ENCODE results near the gene TFB1M. TPM values are rescaled to one million over a fixed set of nuclear protein-coding genes. Genes with fewer than 3 reads are reported as not detected.

The TFB1M gene
- total RNA-seq, 1 donor from 2014 or later = 12.5 TPM

- H3K27ac ChIP-seq (ENCODE audit: low read depth, low read length) = no peak overlapping the region
- H3K4me3 ChIP-seq (ENCODE audit: low read length in 3 of 3) = no peak overlapping the region
- H3K9me3 ChIP-seq (ENCODE audit: control insufficient read depth in 3 of 3, low read length in 3 of 3) = no peaks in the 10 kb centered on the region
- H3K36me3 ChIP-seq (ENCODE audit: control insufficient read depth in 3 of 3, insufficient read depth in 3 of 3, low read length in 3 of 3) = no peaks in the 10 kb centered on the region
- no peaks in the 10 kb centered on the region for H3K27me3 ChIP-seq (ENCODE audit: control insufficient read depth in 3 of 3, insufficient read depth in 3 of 3, low read length in 3 of 3)
- H3K4me1 ChIP-seq (ENCODE audit: control insufficient read depth in 3 of 3, insufficient read depth in 3 of 3, low read length in 3 of 3) = peaks cover 0 to 3% (median 3%) of the 10 kb centered on the region in 3 donors
- no peak overlapping the region for H3K9ac ChIP-seq (ENCODE audit: low read depth in 1 of 3, low read length in 3 of 3)
These were observed 15.9 kb upstream of the TFB1M start for GRCh38 chr6:155330133-155330734.

- Histone ChIP-seq H3K9me3 (ENCODE audit: control insufficient read depth in 3 of 3, low read length in 3 of 3) (no peaks in the 10 kb centered on the region), H3K4me1 (ENCODE audit: control insufficient read depth in 3 of 3, insufficient read depth in 3 of 3, low read length in 3 of 3) (peaks cover 0 to 3% (median 3%) of the 10 kb centered on the region in 3 donors), H3K9ac (ENCODE audit: low read depth in 1 of 3, low read length in 3 of 3) (no peak overlapping the region), H3K4me3 (ENCODE audit: low read length in 3 of 3) (no peak overlapping the region), H3K27ac (ENCODE audit: low read depth, low read length) (no peak overlapping the region), H3K27me3 (ENCODE audit: control insufficient read depth in 3 of 3, insufficient read depth in 3 of 3, low read length in 3 of 3) (no peaks in the 10 kb centered on the region), H3K36me3 (ENCODE audit: control insufficient read depth in 3 of 3, insufficient read depth in 3 of 3, low read length in 3 of 3) (no peaks in the 10 kb centered on the region)
These were observed 15.3 kb upstream of the TFB1M start for GRCh38 chr6:155329460-155330132.

- Histone ChIP-seq H3K27ac (ENCODE audit: low read depth, low read length) (no peak overlapping the region), H3K9me3 (ENCODE audit: control insufficient read depth in 3 of 3, low read length in 3 of 3) (no peaks in the 10 kb centered on the region), H3K36me3 (ENCODE audit: control insufficient read depth in 3 of 3, insufficient read depth in 3 of 3, low read length in 3 of 3) (no peaks in the 10 kb centered on the region), H3K4me1 (ENCODE audit: control insufficient read depth in 3 of 3, insufficient read depth in 3 of 3, low read length in 3 of 3) (peaks cover 0 to 3% (median 3%) of the 10 kb centered on the region in 3 donors), H3K9ac (ENCODE audit: low read depth in 1 of 3, low read length in 3 of 3) (no peak overlapping the region), H3K4me3 (ENCODE audit: low read length in 3 of 3) (no peak overlapping the region), H3K27me3 (ENCODE audit: control insufficient read depth in 3 of 3, insufficient read depth in 3 of 3, low read length in 3 of 3) (no peaks in the 10 kb centered on the region)
These were observed 14.5 kb upstream of the TFB1M start for GRCh38 chr6:155328539-155329459.

GRCh38 chr6:155328074-155328538, 13.8 kb upstream of the TFB1M start:
- Histone ChIP-seq H3K27me3 (ENCODE audit: control insufficient read depth in 3 of 3, insufficient read depth in 3 of 3, low read length in 3 of 3) (no peaks in the 10 kb centered on the region), H3K4me3 (ENCODE audit: low read length in 3 of 3) (no peak overlapping the region), H3K9ac (ENCODE audit: low read depth in 1 of 3, low read length in 3 of 3) (no peak overlapping the region), H3K36me3 (ENCODE audit: control insufficient read depth in 3 of 3, insufficient read depth in 3 of 3, low read length in 3 of 3) (no peaks in the 10 kb centered on the region), H3K9me3 (ENCODE audit: control insufficient read depth in 3 of 3, low read length in 3 of 3) (no peaks in the 10 kb centered on the region), H3K4me1 (ENCODE audit: control insufficient read depth in 3 of 3, insufficient read depth in 3 of 3, low read length in 3 of 3) (no peaks in the 10 kb centered on the region), H3K27ac (ENCODE audit: low read depth, low read length) (no peak overlapping the region)

DNA sequence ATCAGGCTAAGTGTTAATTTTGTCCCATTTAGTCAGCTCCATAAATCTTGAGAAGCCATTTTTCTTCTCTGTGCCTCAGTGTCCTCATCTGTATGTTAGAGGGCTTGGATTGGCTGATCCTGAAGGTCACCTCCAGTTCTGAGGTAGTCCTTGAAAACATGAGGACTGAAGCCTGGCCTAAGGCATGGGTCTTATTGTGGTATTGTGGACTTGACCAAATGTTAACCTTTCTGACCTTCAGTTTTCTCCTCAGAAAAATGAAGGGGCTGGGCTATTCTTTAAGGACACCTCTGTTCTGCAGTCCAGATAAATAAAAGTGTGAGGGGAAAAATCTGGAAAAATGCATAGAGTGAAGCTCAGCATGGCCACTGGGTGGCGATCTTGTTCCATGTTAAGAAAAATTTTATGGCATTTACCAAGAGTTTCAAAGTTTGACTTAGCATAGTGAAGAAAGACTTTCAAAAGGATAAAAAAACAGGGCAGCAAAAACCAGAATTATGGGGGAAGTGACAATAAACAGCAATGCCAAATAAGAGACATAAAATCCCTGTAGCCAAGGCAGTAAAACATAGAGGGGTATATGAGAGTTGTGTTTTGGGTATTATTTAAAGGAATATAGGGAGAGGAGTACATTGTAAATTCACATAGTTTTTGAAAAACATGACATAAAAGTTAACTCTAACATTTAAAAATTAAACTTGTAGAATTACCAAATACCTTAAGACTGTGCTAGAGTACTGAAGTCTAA, 13.2 kb upstream of the TFB1M start:
- Histone ChIP-seq H3K27ac (ENCODE audit: low read depth, low read length) (no peak overlapping the region), H3K9me3 (ENCODE audit: control insufficient read depth in 3 of 3, low read length in 3 of 3) (no peaks in the 10 kb centered on the region), H3K36me3 (ENCODE audit: control insufficient read depth in 3 of 3, insufficient read depth in 3 of 3, low read length in 3 of 3) (no peaks in the 10 kb centered on the region), H3K4me1 (ENCODE audit: control insufficient read depth in 3 of 3, insufficient read depth in 3 of 3, low read length in 3 of 3) (no peaks in the 10 kb centered on the region), H3K9ac (ENCODE audit: low read depth in 1 of 3, low read length in 3 of 3) (no peak overlapping the region), H3K27me3 (ENCODE audit: control insufficient read depth in 3 of 3, insufficient read depth in 3 of 3, low read length in 3 of 3) (no peaks in the 10 kb centered on the region), H3K4me3 (ENCODE audit: low read length in 3 of 3) (no peak overlapping the region)

- Histone ChIP-seq H3K27me3 (ENCODE audit: control insufficient read depth in 3 of 3, insufficient read depth in 3 of 3, low read length in 3 of 3) (no peaks in the 10 kb centered on the region), H3K4me1 (ENCODE audit: control insufficient read depth in 3 of 3, insufficient read depth in 3 of 3, low read length in 3 of 3) (no peaks in the 10 kb centered on the region), H3K9me3 (ENCODE audit: control insufficient read depth in 3 of 3, low read length in 3 of 3) (no peaks in the 10 kb centered on the region), H3K9ac (ENCODE audit: low read depth in 1 of 3, low read length in 3 of 3) (no peak overlapping the region), H3K4me3 (ENCODE audit: low read length in 3 of 3) (no peak overlapping the region), H3K27ac (ENCODE audit: low read depth, low read length) (no peak overlapping the region), H3K36me3 (ENCODE audit: control insufficient read depth in 3 of 3, insufficient read depth in 3 of 3, low read length in 3 of 3) (no peaks in the 10 kb centered on the region)
These were observed 11.6 kb upstream of the TFB1M start for GRCh38 chr6:155325700-155326516.

DNA sequence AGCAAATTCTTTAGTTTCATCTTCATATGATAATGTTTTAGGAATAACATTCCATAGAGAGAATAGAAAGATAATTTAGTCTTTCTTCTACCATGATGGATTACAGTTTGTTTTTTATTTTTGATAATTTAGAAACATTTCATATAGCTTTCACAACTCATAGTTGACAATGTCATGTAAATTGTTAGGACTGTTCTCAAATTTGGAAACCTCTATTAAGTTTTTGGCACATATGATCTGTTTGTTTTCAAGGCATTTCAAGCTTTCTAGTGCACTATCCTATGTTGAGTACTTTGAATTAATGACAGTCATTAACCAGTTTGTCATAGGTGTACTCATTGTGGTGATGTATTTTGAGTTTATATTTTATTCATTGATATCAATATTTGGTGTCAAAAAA, 10.7 kb upstream of the TFB1M start:
- Histone ChIP-seq H3K27me3 (ENCODE audit: control insufficient read depth in 3 of 3, insufficient read depth in 3 of 3, low read length in 3 of 3) (no peaks in the 10 kb centered on the region), H3K9ac (ENCODE audit: low read depth in 1 of 3, low read length in 3 of 3) (no peak overlapping the region), H3K4me3 (ENCODE audit: low read length in 3 of 3) (no peak overlapping the region), H3K27ac (ENCODE audit: low read depth, low read length) (no peak overlapping the region), H3K36me3 (ENCODE audit: control insufficient read depth in 3 of 3, insufficient read depth in 3 of 3, low read length in 3 of 3) (no peaks in the 10 kb centered on the region), H3K9me3 (ENCODE audit: control insufficient read depth in 3 of 3, low read length in 3 of 3) (no peaks in the 10 kb centered on the region), H3K4me1 (ENCODE audit: control insufficient read depth in 3 of 3, insufficient read depth in 3 of 3, low read length in 3 of 3) (no peaks in the 10 kb centered on the region)

GRCh38 chr6:155324172-155324571, 9.9 kb upstream of the TFB1M start:
- Histone ChIP-seq H3K9me3 (ENCODE audit: control insufficient read depth in 3 of 3, low read length in 3 of 3) (no peaks in the 10 kb centered on the region), H3K27ac (ENCODE audit: low read depth, low read length) (no peak overlapping the region), H3K27me3 (ENCODE audit: control insufficient read depth in 3 of 3, insufficient read depth in 3 of 3, low read length in 3 of 3) (no peaks in the 10 kb centered on the region), H3K4me1 (ENCODE audit: control insufficient read depth in 3 of 3, insufficient read depth in 3 of 3, low read length in 3 of 3) (no peaks in the 10 kb centered on the region), H3K4me3 (ENCODE audit: low read length in 3 of 3) (no peak overlapping the region), H3K36me3 (ENCODE audit: control insufficient read depth in 3 of 3, insufficient read depth in 3 of 3, low read length in 3 of 3) (no peaks in the 10 kb centered on the region), H3K9ac (ENCODE audit: low read depth in 1 of 3, low read length in 3 of 3) (no peak overlapping the region)

GRCh38 chr6:155319902-155320301, 5.6 kb upstream of the TFB1M start:
- Histone ChIP-seq H3K4me3 (ENCODE audit: low read length in 3 of 3) (no peak overlapping the region), H3K9ac (ENCODE audit: low read depth in 1 of 3, low read length in 3 of 3) (no peak overlapping the region), H3K9me3 (ENCODE audit: control insufficient read depth in 3 of 3, low read length in 3 of 3) (no peaks in the 10 kb centered on the region), H3K27me3 (ENCODE audit: control insufficient read depth in 3 of 3, insufficient read depth in 3 of 3, low read length in 3 of 3) (no peaks in the 10 kb centered on the region), H3K27ac (ENCODE audit: low read depth, low read length) (no peak overlapping the region), H3K36me3 (ENCODE audit: control insufficient read depth in 3 of 3, insufficient read depth in 3 of 3, low read length in 3 of 3) (no peaks in the 10 kb centered on the region), H3K4me1 (ENCODE audit: control insufficient read depth in 3 of 3, insufficient read depth in 3 of 3, low read length in 3 of 3) (peaks cover 0 to 4% (median 1%) of the 10 kb centered on the region in 3 donors)

All from skeletal muscle tissue (tissue), 4 donors.